RKO (cell line): ENCODE measurements around the gene ARHGEF39.
A peak's percentile ranks its signal among the peaks of the same experiment; 100 is the strongest.
"Not testable (repeated sequence)": the region's sequence is repeated elsewhere in the genome, so short reads cannot be mapped to it uniquely, and the experiment has no call there.

ENCODE experiments used
- DNase-seq: peaks from one replicate; pipeline ENCODE4 v3.0.0-alpha.2; 2016; ENCODE audit warnings: low spot score

ARHGEF39 gene

GRCh38 chr9:35650341-35651158, 14.4 kb downstream of the ARHGEF39 start, which contains the start of gene SIT1:
TSS of gene SIT1 (minus strand) at chr9:35650931. CDS start at chr9:35650853, 78 bp downstream.
- no peak for DNase-seq

DNA sequence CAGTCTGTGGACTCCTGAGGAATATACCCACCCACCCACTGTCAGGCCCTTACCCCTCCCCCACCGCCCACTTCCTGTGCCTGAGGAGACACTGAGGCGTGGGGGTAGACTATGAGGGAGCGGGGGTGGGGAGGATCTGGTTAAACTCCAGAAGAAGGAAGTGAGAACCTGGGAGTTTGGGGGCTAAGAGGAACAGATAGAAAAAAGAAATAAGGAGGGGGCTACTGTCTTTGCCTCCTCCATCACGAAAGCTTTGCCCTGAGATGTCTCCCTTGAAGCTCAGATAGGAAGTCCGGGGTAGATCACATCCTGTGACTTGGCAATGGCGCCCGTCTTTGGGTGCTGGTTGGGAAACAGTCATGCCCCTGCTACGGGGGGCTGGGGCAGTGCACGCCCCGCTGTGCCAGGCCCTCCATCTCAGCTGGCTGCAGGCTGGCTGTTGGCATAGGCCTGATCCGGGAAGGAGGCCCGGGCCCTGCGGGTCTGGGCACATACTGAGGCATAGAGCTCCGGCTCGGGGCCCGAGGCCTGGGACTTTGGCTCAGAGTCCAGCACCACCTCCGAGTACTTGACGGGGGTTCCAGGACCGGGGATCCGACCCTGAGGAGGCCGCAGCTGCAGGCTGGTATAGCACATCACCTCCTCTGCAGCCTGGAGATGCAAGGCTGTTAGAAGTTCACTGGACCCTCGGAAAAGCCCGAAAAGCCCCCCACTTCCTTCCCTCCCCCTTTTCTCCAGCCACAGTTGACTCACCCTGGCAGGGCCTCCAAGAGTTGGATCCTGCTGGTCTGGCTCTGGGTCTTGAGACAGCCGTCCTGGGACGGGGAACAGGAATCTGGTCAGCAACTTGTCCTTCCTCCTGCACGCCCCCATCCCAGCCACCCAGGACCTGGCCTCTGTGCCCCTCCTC, 15.3 kb downstream of the ARHGEF39 start:
- DNase-seq = no peak

DNA sequence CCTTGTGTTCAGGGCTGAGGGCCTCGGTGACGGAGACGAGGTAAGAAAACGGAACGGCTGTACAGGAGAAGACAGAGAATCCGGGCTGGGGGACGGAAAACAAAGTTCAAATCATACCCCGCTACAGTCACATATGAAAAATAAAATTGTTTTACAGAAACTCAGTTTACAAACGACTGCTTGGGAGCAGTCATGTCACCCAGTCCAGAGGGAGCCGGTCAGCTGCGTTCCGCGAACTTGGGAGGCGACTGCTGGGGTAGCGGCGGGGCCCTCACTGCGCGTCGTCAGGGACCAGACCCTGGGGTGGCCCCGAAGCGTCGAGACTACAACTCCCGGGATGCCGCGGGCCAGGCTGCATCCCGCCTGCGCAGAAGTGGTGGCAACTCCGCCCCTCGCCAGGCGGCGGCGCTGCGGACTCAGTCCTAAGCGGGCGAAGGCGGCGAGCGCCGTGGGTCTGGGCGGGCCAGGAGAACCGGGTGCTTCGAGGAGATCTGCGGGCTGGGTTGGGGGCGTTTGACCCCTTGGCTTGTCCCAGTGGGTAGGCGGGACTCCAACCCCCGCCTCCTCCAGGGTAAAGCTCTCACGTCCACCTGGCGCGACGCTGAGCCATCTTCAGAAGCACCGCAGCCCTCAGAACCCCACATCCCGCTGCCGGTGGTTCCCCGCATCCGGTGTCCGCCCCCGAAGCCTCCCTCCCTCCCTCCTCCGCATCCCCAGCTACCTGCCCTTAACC, 18.3 kb downstream of the ARHGEF39 start:
- DNase-seq = peak; percentile 92

DNA sequence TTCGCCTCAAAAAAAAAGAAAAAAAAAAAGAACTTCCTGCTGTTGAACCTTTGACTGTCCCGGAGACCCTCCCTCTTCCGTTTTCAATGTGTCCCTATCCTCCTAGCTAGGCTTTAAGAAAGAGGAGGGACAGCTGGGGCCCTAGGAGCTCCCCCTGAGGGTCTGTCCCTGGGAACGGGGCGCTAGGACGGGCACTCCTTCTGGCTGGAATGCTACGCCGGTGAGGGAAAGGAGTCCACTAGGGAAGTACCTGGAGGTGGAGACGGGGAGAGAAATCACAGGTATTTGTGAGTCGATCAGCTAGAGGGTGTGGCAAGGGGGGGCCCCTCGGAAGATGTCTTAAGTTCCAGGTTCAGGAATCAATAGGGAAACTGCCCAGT, 18.9 kb downstream of the ARHGEF39 start:
- DNase-seq = no peak

GRCh38 chr9:35645736-35646135, 19.3 kb downstream of the ARHGEF39 start:
- not testable (repeated sequence) for DNase-seq

DNA sequence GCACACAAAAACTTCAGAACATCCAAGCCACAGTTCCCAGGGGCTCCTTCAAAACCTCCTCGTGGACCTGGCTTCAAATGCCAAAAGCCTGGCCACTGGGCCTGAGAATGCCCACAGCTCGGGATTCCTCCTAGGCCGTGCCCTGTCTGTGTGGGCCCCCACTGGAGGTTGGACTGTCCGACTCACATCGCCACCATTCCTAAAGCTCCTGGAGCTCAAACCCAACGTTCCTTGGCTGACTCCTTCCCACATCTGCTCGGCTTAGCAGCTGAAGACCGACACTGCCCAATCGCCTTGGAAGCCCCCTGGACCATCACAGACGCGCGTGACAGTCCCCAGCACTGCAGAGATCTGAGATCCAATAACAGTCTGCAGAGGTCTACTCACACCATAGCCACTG, 21.9 kb downstream of the ARHGEF39 start:
- DNase-seq = no peak

DNA sequence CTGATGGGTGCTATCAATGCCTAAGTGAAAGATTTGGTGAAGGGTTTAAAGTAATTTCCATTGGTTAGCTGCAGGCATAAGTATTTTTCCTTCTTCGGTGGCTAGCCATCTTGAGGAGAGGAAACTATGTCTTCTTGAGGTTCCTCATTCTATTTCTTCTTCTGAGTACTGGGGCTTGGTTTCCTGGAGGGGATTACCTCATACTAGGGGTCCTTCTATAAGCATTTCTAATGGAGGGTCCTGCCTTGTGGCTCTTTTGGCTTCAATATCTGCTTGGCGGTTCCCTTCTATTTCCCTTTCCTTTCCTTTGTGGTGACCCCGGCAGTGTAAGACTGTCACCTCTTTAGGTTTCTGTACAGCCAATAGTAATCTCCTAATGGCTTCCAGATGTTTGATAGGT, 23.5 kb downstream of the ARHGEF39 start:
- not testable (repeated sequence) for DNase-seq

DNA sequence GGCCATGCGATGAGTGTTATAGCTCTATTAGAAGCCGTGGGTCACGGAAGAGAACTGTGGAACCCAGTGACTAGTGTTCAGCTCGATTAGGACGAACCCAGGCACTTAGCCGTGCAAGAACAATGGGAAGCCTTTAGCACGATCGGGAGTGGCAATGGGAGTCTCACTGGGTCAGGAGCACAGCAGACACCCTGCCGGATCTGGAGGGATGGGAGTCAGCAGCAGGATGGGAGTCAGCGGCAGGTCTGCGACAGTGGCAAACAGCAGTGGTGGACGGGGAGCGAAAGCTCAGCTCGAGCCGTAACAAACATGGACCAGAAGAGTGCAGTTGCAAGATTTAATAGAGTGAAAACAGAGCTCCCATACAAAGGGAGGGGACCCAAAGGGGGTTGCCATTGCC, 24.6 kb downstream of the ARHGEF39 start:
- not testable (repeated sequence) for DNase-seq

DNA sequence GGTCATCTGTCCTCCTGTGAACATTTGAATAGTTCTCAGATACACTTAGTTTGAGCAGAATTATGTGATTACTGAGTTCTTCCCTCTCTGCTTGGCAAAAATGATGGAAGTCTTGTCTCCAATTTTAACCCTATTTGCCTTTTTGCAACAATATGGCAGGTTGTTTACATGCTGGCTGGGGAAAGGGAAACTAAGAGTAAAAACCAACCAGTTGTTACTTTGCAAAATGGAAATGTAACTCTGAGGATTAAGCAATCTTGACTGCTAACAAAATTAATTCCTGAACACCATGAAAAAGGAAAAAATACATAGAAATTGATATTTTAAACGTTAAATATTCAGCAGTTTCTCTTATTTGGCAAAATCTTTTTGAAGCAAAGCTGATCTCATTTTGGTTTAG, 25.4 kb downstream of the ARHGEF39 start:
- no peak for DNase-seq

DNA sequence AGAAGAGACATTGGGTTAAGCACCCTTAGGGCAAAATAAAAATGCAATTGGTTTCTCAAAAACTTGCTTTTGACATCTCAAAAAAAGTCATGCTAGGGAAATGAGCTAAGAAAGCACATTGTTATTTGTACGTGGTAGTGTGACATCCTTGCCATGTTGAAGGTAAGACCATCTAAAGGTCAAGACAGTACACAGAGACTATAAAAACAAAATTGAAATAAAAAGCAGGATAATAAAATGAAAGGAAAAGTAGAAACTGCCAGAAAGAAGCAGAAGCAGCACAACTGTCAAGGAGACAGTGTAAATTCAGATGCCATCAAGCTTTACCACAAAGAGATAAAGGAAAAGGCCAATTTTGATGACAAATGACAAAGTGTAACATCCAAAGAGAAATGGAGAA, 25.8 kb downstream of the ARHGEF39 start:
- not testable (repeated sequence) for DNase-seq

DNA sequence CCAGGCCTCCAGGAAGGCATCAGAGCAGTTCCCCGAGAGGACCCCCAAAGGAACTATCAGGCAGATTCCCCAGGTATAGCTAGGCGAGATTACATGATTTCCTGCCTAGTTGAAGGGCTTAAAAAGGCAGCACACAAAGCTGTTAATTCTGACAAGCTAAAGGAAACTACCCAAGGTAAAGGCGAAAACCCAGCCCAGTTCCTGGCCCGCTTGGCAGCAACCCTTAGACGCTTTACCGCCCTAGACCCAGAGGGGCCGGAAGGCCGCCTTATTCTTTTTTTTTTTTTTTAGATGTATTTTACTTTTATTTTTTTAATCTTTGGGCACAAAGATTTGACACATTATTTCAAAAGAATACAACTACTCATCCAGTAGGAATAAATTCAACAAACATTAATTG, 26.2 kb downstream of the ARHGEF39 start:
- DNase-seq = not testable (repeated sequence)

GRCh38 chr9:35637427-35637955, 27.5 kb downstream of the ARHGEF39 start:
- not testable (repeated sequence) for DNase-seq

GRCh38 chr9:35636877-35637246, 28.1 kb downstream of the ARHGEF39 start:
- not testable (repeated sequence) for DNase-seq

DNA sequence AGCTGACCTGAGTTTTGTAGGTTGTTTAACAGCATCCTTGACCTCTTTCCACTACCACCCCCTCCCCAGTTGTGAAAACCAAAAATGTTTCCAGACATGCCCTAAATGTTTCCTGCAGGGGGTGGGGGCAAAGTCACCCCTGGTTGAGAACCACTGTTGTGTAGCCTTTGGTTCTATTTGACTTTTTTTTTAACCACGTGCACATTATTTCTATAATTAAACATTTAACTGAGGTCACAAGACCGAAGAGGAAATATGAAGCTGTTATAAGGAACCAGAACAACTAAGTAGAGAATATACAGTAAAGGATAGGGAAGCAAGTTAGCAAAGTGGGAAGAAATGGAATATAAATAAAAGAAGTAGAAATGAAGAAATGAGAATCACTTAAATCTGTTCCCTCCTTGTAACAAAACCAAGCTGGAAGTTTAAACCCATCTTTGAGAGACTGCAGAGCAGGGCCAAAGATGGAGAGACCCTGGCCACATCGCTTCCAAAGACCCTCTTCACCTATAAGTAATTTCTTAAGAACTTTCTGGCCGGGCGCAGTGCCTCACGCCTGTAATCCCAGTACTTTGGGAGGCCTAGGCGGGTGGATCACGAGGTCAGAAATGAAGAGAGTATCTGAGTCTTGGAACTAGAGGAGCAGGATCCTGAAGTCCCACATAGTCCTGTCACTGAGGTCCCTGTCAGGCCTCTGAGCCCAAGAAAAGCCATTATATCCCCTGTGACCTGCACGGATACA, 28.7 kb downstream of the ARHGEF39 start:
- no peak for DNase-seq

- DNase-seq = no peak
Measured at GRCh38 chr9:35635730-35636129, 29.3 kb downstream of the ARHGEF39 start.

- DNase-seq = no peak
Measured at GRCh38 chr9:35629597-35629996, 35.4 kb downstream of the ARHGEF39 start.

DNA sequence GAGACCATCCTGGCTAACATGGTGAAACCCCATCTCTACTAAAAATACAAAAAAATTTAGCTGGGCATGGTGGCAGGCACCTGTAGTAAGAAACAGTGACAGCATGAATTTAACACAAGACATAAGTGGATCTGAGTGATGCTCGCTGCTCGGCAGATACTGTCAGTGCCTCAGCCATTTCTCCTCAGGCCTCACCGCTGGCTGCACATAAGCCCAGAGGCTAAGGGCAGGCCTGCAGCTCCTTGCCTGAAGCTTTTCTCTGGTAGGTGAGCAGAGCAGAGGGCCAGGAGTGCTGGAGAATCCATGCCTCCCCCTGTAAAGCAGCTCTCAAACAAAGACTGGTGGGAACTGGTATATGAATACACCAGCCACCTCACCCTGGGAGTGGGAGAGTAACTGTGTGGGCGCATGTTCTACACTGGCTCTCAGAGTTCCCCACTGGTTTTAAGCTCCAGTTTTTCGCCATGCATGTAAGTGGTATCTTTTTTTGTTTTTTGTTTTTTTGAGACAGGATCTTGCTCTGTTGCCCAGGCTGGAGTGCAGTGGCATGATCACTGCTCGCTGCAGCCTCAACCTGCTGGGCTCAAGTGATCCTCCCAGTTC, 36.5 kb downstream of the ARHGEF39 start:
- no peak for DNase-seq

GRCh38 chr9:35627575-35627974, 37.4 kb downstream of the ARHGEF39 start:
- no peak for DNase-seq

GRCh38 chr9:35619800-35620158, 45.2 kb downstream of the ARHGEF39 start:
- DNase-seq = no peak

- DNase-seq = no peak
Measured at GRCh38 chr9:35618854-35619799, 45.9 kb downstream of the ARHGEF39 start.
